ENCODE data around the gene GPC3. TPM values are rescaled to one million over a fixed set of nuclear protein-coding genes. Genes with fewer than 3 reads are reported as not detected.

Gene GPC3
- polyA plus RNA-seq, 2 of the 4 experiments (the other 2 are of a cell fraction): not detected

DNA sequence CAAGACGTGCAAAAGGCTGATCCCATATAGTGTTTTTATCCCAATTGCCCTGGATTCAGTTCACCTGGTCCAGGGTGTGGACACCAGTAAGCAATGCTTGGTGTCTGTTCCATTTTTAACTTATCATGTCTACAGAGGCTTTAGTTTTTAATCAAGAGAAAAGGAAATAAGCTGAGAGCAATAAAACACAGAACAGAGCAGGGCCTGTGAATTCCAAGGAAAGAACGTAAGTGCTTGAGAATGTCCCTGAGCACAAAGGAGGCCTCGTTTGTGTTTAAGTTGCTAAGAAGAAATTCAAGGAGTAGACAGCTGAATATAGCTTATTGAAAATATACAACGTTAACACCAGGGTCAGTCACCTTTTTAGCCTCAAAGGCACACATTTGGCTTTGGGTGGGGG is 191.3 kb downstream of the GPC3 start:
- Histone ChIP-seq H3K4me2 (no peak overlapping the region), H3K27ac (no peak overlapping the region), H3K4me1 (no peaks in the 10 kb centered on the region), H3K4me3 (no peak overlapping the region), H3K9me3 (no peaks in the 10 kb centered on the region)
- no peak for DNase-seq (ENCODE audit: low read depth in 1 of 2, low spot score in 1 of 2)
- FAIRE-seq: no peak
- TF ChIP-seq CHD2 (IDR thresholded peaks at IDR 0.05; ENCODE audit: low read length, partially characterized antibody): no peak
- no peak for TF ChIP-seq HOXB5 (CRISPR knock-in tag; IDR thresholded peaks at IDR 0.05)
- no peak for TF ChIP-seq CEBPB (IDR thresholded peaks at IDR 0.05)
- TF ChIP-seq, protein P1, sequence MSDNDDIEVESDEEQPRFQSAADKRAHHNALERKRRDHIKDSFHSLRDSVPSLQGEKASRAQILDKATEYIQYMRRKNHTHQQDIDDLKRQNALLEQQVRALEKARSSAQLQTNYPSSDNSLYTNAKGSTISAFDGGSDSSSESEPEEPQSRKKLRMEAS (IDR thresholded peaks at IDR 0.05): no peak
- TF ChIP-seq MAFK (IDR thresholded peaks at IDR 0.05; ENCODE audit: partially characterized antibody): no peak
- no peak for TF ChIP-seq BHLHE40 (IDR thresholded peaks at IDR 0.05; ENCODE audit: low read depth, low read length)
- TF ChIP-seq, protein P2, sequence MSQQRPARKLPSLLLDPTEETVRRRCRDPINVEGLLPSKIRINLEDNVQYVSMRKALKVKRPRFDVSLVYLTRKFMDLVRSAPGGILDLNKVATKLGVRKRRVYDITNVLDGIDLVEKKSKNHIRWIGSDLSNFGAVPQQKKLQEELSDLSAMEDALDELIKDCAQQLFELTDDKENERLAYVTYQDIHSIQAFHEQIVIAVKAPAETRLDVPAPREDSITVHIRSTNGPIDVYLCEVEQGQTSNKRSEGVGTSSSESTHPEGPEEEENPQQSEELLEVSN (IDR thresholded peaks at IDR 0.05; ENCODE audit: borderline replicate concordance, low read depth): no peak
- TF ChIP-seq, protein P3, sequence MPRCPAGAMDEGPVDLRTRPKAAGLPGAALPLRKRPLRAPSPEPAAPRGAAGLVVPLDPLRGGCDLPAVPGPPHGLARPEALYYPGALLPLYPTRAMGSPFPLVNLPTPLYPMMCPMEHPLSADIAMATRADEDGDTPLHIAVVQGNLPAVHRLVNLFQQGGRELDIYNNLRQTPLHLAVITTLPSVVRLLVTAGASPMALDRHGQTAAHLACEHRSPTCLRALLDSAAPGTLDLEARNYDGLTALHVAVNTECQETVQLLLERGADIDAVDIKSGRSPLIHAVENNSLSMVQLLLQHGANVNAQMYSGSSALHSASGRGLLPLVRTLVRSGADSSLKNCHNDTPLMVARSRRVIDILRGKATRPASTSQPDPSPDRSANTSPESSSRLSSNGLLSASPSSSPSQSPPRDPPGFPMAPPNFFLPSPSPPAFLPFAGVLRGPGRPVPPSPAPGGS (IDR thresholded peaks at IDR 0.05): no peak
- TF ChIP-seq HOXB13 (CRISPR knock-in tag; IDR thresholded peaks at IDR 0.05; ENCODE audit: low read depth): no peak
- TF ChIP-seq FOXS1 (CRISPR knock-in tag; IDR thresholded peaks at IDR 0.05): no peak
- no peak for TF ChIP-seq TP53 (CRISPR knock-in tag; IDR thresholded peaks at IDR 0.05)
- ChIA-PET POLR2A (no interaction called here), CTCF (interaction anchor here (1.0 to 1.4 kb wide), 2 partner anchors 46 to 233 kb away, joined by 3 to 4 read pairs; no protein-coding TSS in a partner anchor)
- no peak for ATAC-seq
- WGBS (ENCODE audit: missing lambda C conversion rate): 41% methylated on average over 4 of the region's 4 CpGs

DNA sequence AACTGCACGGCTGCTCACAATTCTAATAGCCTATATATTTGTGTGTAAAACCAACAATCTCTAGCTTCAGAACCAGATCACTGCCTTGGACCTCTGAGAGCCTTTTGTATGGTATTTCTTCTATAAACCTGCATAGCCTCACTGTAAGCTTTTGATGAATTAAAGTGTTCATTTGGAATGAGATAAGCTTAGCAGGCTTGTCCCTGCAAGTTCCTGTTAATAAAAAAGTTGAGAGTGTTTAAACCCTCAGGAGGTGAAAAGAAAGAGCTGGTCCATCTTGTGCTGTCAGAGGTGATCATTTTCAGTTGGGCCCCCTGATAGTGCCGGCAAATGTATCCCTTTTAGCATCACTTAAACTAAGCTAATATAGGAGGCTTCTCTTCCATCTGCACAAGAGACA is 191.8 kb downstream of the GPC3 start:
- Histone ChIP-seq H3K4me2 (no peak overlapping the region), H3K4me3 (no peak overlapping the region), H3K27ac (no peak overlapping the region), H3K9me3 (no peaks in the 10 kb centered on the region), H3K4me1 (no peaks in the 10 kb centered on the region)
- ChIA-PET CTCF (interaction anchor here (1.0 to 2.7 kb wide), 4 partner anchors 13 to 233 kb away, joined by 3 to 16 read pairs (median 6); no protein-coding TSS in a partner anchor), POLR2A (no interaction called here)
- ATAC-seq (no peak), FAIRE-seq (no peak), DNase-seq (ENCODE audit: low read depth in 1 of 2, low spot score in 1 of 2) (no peak)
- TF ChIP-seq MYC (IDR thresholded peaks at IDR 0.05; ENCODE audit: borderline replicate concordance, low read length) (no peak), JUNB (IDR thresholded peaks at IDR 0.05) (no peak)
- TF ChIP-seq, protein P4, sequence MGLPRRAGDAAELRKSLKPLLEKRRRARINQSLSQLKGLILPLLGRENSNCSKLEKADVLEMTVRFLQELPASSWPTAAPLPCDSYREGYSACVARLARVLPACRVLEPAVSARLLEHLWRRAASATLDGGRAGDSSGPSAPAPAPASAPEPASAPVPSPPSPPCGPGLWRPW (IDR thresholded peaks at IDR 0.05): no peak
- 54% methylated on average over 2 of the region's 2 CpGs for WGBS (ENCODE audit: missing lambda C conversion rate)

DNA sequence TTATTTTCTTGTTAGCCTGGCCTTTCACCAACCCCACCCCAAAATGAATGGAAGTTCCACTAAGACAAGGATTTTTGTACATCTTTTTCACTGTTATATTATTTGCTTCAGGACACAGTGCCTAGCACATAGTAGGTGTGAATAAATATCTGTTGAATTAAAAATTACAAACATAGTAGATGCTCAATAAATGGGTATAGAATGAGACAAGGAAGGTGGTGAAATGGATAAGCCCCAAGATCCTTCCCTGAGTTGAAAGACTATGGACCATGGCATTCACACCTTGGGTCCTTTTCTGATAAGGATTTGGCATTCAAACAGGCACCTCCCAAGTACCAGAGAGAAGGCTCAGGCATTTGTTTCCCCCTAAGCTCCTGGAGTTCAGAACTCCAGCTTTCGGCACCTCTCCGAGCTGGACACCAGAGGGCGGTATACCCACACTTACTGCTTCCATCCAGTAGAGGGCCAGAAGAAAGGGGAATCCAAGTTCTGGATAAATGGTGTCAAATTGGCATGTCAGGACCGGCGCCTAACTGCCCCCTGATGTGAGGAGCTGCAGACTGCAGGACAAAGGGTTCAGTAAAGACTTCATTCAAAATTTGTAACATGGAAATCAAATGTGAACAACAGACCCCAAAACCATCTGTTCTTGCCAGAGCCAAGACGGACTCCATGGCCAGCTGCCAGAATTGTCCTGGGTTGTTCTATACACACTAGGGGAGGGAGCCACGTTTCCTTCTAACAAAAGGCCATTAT is 193.0 kb downstream of the GPC3 start:
- FAIRE-seq (peak; percentile 89), DNase-seq (ENCODE audit: low read depth in 1 of 2, low spot score in 1 of 2) (peak; percentile 39 to 68), ATAC-seq (peak; percentile 97)
- Histone ChIP-seq H3K27ac (no peak overlapping the region), H3K9me3 (no peaks in the 10 kb centered on the region), H3K4me1 (no peaks in the 10 kb centered on the region), H3K4me2 (peak overlapping the region; percentile 64; the same call in 2 of the 3 replicates), H3K4me3 (no peak overlapping the region)
- WGBS (ENCODE audit: missing lambda C conversion rate): 4% methylated on average over 7 of the region's 7 CpGs
- ChIA-PET CTCF (interaction anchor here (0.7 to 2.7 kb wide), 28 partner anchors 9 to 625 kb away, joined by 3 to 16 read pairs (median 4); no protein-coding TSS in a partner anchor), POLR2A (no interaction called here)
- TF ChIP-seq ZFP36 (IDR thresholded peaks at IDR 0.05; ENCODE audit: borderline replicate concordance, partially characterized antibody) (no peak), NR3C1 (IDR thresholded peaks at IDR 0.05) (no peak), HOXA7 (CRISPR knock-in tag; IDR thresholded peaks at IDR 0.05) (no peak), ESRRA (IDR thresholded peaks at IDR 0.05; ENCODE audit: borderline replicate concordance, low read length) (no peak), POLR2AphosphoS2 (conservative IDR thresholded peaks at IDR 0.05; ENCODE audit: low read length) (no peak), EHMT2 (IDR thresholded peaks at IDR 0.05; ENCODE audit: low read depth) (no peak), CBX2 (IDR thresholded peaks at IDR 0.05; ENCODE audit: borderline replicate concordance, low read depth) (no peak), JUNB (IDR thresholded peaks at IDR 0.05) (no peak), BHLHE40 (IDR thresholded peaks at IDR 0.05; ENCODE audit: low read depth, low read length) (no peak), MAFK (IDR thresholded peaks at IDR 0.05; ENCODE audit: partially characterized antibody) (no peak), CHD4 (IDR thresholded peaks at IDR 0.05; ENCODE audit: borderline replicate concordance) (no peak), CEBPB (IDR thresholded peaks at IDR 0.05) (no peak), SMC3 (IDR thresholded peaks at IDR 0.05) (peak; percentile 65), RCOR1 (IDR thresholded peaks at IDR 0.05; ENCODE audit: low read depth, low read length) (no peak)
- TF ChIP-seq, protein P5, sequence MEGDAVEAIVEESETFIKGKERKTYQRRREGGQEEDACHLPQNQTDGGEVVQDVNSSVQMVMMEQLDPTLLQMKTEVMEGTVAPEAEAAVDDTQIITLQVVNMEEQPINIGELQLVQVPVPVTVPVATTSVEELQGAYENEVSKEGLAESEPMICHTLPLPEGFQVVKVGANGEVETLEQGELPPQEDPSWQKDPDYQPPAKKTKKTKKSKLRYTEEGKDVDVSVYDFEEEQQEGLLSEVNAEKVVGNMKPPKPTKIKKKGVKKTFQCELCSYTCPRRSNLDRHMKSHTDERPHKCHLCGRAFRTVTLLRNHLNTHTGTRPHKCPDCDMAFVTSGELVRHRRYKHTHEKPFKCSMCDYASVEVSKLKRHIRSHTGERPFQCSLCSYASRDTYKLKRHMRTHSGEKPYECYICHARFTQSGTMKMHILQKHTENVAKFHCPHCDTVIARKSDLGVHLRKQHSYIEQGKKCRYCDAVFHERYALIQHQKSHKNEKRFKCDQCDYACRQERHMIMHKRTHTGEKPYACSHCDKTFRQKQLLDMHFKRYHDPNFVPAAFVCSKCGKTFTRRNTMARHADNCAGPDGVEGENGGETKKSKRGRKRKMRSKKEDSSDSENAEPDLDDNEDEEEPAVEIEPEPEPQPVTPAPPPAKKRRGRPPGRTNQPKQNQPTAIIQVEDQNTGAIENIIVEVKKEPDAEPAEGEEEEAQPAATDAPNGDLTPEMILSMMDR (IDR thresholded peaks at IDR 0.05): peak; percentile 89
- TF ChIP-seq, protein P6, sequence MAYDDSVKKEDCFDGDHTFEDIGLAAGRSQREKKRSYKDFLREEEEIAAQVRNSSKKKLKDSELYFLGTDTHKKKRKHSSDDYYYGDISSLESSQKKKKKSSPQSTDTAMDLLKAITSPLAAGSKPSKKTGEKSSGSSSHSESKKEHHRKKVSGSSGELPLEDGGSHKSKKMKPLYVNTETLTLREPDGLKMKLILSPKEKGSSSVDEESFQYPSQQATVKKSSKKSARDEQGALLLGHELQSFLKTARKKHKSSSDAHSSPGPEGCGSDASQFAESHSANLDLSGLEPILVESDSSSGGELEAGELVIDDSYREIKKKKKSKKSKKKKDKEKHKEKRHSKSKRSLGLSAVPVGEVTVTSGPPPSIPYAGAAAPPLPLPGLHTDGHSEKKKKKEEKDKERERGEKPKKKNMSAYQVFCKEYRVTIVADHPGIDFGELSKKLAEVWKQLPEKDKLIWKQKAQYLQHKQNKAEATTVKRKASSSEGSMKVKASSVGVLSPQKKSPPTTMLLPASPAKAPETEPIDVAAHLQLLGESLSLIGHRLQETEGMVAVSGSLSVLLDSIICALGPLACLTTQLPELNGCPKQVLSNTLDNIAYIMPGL (CRISPR knock-in tag; IDR thresholded peaks at IDR 0.05; ENCODE audit: borderline replicate concordance): no peak
